Spinal cord (tissue), 10 donors: ENCODE measurements around the gene KCNH1. TPM values are rescaled to one million over a fixed set of nuclear protein-coding genes. Genes with fewer than 3 reads are reported as not detected.

Experiments
- DNase-seq, 6 donors: peaks; one replicate each; pipeline versions ENCODE4 v3.0.0 to v3.0.0-alpha.2; 2013 to 2015; ENCODE audit warnings: low spot score in 6 of 6, low read depth in 4 of 6
- H3K27ac ChIP-seq: one replicate; pipeline ENCODE4 v1.5.1; 2013; ENCODE audit warnings: low read depth, low read length, control low read depth
- H3K27me3 ChIP-seq: one replicate; pipeline ENCODE4 v1.6.1; 2013; ENCODE audit warnings: low read length; ENCODE audit not compliant: control insufficient read depth, insufficient read depth
- H3K36me3 ChIP-seq: one replicate; pipeline ENCODE4 v1.6.1; 2013; ENCODE audit warnings: low read length; ENCODE audit not compliant: control insufficient read depth, insufficient read depth
- H3K4me1 ChIP-seq: one replicate; pipeline ENCODE4 v1.6.1; 2013; ENCODE audit warnings: low read length; ENCODE audit not compliant: control insufficient read depth, insufficient read depth
- H3K4me3 ChIP-seq: one replicate; pipeline ENCODE4 v1.5.1; 2013; ENCODE audit warnings: low read depth, low read length, control low read depth
- H3K9me3 ChIP-seq: one replicate; pipeline ENCODE4 v1.6.1; 2013; ENCODE audit warnings: low read length; ENCODE audit not compliant: control insufficient read depth, insufficient read depth
- WGBS: methylation state at CpG from one replicate; pipeline ENCODE4 v1.1.5; 2013; ENCODE audit warnings: missing lambda C conversion rate; ENCODE audit not compliant: insufficient coverage; 5-methylcytosine and 5-hydroxymethylcytosine counted together
- polyA plus RNA-seq, 2 donors: library from polyadenylated mRNA; unstranded; fragments of 120-200 nt; gene quantifications; one replicate each; pipeline ENCODE4 v1.2.1, GENCODE V29; 2013; ENCODE audit not compliant: insufficient read length in 2 of 2
- total RNA-seq, 2 donors: library from RNA; depleted of rRNA in 1 of 2; stranded (reverse); fragments of 120-200 nt in 1 of 2; fragments of >200 nt in 1 of 2; gene quantifications; one replicate each; pipeline versions ENCODE4 v1.2.3 to v1.2.4, GENCODE V29; 2013 to 2014
- donor health status: healthy.

Gene KCNH1
- total and polyA plus RNA-seq, 4 donors = 2.6 to 8.6 (median 3.8) TPM

DNA sequence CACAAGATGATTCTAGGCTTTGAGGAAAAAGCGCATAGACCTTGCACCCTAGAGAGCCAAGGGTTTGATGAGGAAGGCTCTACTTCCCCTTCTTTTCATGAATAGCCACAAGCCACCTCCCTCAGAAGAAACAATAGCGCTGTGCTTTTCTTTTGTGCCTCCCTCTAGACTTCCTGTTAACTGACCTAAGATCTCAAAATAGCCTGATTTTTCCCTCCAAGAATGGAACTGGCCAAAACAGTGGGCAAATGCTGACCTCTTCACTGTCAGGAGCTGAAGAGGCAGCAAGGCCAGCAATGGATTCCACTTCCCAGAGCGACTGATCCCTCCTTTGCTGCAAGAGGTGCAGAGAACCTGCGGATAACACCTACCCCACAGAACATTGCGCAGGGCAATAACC is 362.8 kb downstream of the KCNH1 start:
- Histone ChIP-seq H3K27ac (no peak overlapping the region), H3K27me3 (no peaks in the 10 kb centered on the region), H3K36me3 (no peaks in the 10 kb centered on the region), H3K4me3 (no peak overlapping the region), H3K9me3 (no peaks in the 10 kb centered on the region), H3K4me1 (no peaks in the 10 kb centered on the region)
- 95% methylated on average over 2 of the region's 5 CpGs for whole genome bisulfite sequencing
- no peak for DNase-seq

DNA sequence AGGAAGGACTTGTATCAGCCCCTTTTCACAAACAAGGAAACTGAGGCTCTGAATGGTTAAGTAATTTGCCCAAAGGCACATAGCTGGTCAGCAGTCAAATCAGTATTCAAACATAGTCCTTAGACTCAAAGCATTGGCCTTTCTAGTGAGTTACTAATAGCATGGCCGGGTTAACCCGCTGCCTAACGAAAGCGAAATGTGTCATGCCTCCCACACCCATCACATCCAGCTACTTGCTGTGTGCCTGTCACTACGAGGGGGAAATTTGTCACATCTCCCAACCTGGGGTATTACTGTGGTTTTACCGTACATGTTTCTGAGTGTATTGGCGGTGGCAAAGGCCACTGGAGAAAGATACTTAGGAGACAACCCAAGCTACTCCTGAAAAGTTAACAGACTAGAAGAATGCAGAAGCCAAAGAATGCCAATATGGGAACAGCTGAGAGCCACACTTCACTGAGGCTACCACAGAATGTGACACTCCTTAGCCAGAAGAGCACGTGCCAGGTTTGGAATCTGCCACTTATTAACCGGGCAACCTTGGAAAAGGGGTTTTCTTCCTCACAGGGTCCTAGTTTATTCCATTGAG is 363.5 kb downstream of the KCNH1 start:
- WGBS = 100% methylated on average over 8 of the region's 9 CpGs
- H3K27me3 ChIP-seq = no peaks in the 10 kb centered on the region
- H3K4me3 ChIP-seq = no peak overlapping the region
- DNase-seq = no peak
- H3K36me3 ChIP-seq = no peaks in the 10 kb centered on the region
- no peaks in the 10 kb centered on the region for H3K4me1 ChIP-seq
- H3K9me3 ChIP-seq = no peaks in the 10 kb centered on the region
- no peak overlapping the region for H3K27ac ChIP-seq

- no peak overlapping the region for H3K4me3 ChIP-seq
- 54% methylated on average over 2 of the region's 4 CpGs for WGBS
- H3K36me3 ChIP-seq = no peaks in the 10 kb centered on the region
- no peaks in the 10 kb centered on the region for H3K9me3 ChIP-seq
- DNase-seq = peak in 2 of 6 donors; percentile 15 to 44
- H3K4me1 ChIP-seq = no peaks in the 10 kb centered on the region
- no peaks in the 10 kb centered on the region for H3K27me3 ChIP-seq
- no peak overlapping the region for H3K27ac ChIP-seq
Measured at GRCh38 chr1:210769473-210769872, 364.5 kb downstream of the KCNH1 start.

DNA sequence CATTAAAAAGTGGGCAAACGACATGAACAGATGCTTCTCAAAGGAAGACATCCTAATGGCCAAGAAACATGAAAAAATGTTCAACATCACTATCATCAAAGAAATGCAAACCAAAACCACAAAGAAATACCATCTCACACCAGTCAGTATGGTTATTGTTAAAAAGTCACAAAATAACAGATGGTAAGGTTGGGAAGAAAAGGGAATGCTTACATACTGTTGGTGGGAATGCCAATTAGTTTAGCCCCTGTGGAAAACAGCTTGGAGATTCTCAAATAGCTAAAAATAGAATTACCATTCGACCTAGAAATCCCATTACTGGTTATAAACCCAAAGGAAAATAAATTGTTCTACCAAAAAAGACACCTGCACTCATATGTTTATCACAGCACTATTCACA is 369.4 kb downstream of the KCNH1 start:
- H3K36me3 ChIP-seq = no peaks in the 10 kb centered on the region
- H3K27me3 ChIP-seq = no peaks in the 10 kb centered on the region
- H3K9me3 ChIP-seq = peaks cover 4% of the 10 kb centered on the region
- no peak overlapping the region for H3K4me3 ChIP-seq
- no peak for DNase-seq
- H3K4me1 ChIP-seq = no peaks in the 10 kb centered on the region
- H3K27ac ChIP-seq = no peak overlapping the region
- WGBS = 60% methylated on average over 1 of the region's 2 CpGs

GRCh38 chr1:210758761-210759160 is 375.2 kb downstream of the KCNH1 start:
- H3K9me3 ChIP-seq = peaks cover 4% of the 10 kb centered on the region
- H3K4me1 ChIP-seq = peaks cover 9% of the 10 kb centered on the region
- no peak overlapping the region for H3K27ac ChIP-seq
- no peak overlapping the region for H3K4me3 ChIP-seq
- H3K36me3 ChIP-seq = no peaks in the 10 kb centered on the region
- no peak for DNase-seq
- WGBS = 80% methylated on average over 4 of the region's 4 CpGs
- no peaks in the 10 kb centered on the region for H3K27me3 ChIP-seq

DNA sequence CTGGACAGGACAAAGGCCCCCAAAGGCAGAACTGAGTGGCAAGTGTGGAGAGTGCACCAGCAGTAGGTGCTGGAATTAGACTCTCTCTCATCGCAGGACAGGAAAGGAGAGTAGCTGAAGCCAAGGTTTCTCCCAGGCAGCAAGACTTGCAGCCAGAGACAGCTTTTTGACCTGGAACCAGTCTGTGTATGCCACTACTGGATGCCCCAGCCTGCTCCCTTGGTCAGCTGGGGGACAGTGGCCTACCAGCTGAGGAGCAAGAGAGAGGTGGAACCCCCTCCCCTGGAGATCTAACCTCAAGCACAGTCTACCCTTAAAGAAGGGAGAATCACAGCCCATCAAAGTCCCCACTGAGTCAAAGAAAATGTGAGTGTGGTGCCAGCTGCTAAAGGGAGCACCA is 375.7 kb downstream of the KCNH1 start:
- no peak overlapping the region for H3K4me3 ChIP-seq
- H3K4me1 ChIP-seq = peaks cover 9% of the 10 kb centered on the region
- no peaks in the 10 kb centered on the region for H3K36me3 ChIP-seq
- no peak for DNase-seq
- no peaks in the 10 kb centered on the region for H3K27me3 ChIP-seq
- WGBS = 100% methylated on average over 1 of the region's 1 CpG
- H3K9me3 ChIP-seq = peaks cover 4% of the 10 kb centered on the region
- H3K27ac ChIP-seq = no peak overlapping the region

DNA sequence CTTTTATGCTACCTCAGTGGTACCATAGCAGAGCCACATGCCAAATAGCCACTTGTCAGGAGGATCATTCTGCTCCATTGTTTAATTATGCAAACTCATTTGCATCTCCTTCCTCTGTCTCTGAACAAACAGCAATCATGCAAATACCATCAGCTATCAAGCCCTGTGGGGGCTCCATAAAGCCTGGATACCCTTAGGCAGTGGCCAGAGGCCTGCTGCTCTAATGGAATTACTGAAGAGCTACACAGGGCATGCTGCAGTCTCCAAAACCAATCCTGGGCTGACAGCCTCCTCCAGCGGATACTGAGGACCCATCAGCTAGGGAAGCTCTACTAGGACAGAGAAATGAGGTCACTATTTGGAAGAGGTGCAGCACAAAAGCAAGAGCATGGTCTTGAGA is 376.3 kb downstream of the KCNH1 start:
- no CpG with 5 or more reads among the region's 1 CpG for WGBS
- Histone ChIP-seq H3K4me1 (peaks cover 9% of the 10 kb centered on the region), H3K9me3 (peaks cover 4% of the 10 kb centered on the region), H3K4me3 (no peak overlapping the region), H3K27ac (no peak overlapping the region), H3K27me3 (no peaks in the 10 kb centered on the region), H3K36me3 (no peaks in the 10 kb centered on the region)
- DNase-seq = no peak

DNA sequence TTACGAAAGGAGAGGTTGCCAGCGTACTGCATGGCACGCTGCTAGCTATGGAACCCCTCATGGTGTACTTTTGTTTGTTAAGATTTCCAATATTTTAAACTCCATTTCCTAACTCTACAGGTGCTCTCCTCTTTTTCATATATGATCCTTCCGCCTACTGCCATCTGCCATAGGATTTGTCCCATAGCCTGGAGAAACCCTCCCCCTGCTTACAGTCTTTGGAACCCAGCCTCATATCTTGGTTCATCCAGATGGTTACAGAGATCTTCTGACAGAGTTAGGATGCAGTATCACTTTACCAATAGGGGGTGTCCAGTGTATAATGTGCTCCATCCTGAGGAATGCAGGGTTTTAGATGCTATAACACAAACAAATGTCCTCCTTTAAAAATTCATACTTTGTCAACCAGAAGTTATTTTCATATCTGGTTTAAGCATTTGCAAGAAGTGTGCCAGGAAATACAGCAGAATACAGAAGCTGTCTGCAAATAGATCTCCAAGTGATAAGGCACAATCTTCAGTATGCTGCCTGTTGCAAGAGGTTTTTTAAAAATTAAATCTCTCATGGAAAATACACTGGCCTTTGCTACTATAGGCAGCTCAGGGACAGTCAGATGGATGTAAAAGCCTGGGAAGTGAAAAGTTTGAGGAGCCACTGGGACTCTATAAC is 377.8 kb downstream of the KCNH1 start:
- Histone ChIP-seq H3K4me3 (no peak overlapping the region), H3K9me3 (peaks cover 4% of the 10 kb centered on the region), H3K36me3 (no peaks in the 10 kb centered on the region), H3K27me3 (no peaks in the 10 kb centered on the region), H3K27ac (no peak overlapping the region), H3K4me1 (peaks cover 9% of the 10 kb centered on the region)
- peak in 1 of 6 donors; percentile 44 for DNase-seq
- WGBS = 100% methylated on average over 1 of the region's 4 CpGs

DNA sequence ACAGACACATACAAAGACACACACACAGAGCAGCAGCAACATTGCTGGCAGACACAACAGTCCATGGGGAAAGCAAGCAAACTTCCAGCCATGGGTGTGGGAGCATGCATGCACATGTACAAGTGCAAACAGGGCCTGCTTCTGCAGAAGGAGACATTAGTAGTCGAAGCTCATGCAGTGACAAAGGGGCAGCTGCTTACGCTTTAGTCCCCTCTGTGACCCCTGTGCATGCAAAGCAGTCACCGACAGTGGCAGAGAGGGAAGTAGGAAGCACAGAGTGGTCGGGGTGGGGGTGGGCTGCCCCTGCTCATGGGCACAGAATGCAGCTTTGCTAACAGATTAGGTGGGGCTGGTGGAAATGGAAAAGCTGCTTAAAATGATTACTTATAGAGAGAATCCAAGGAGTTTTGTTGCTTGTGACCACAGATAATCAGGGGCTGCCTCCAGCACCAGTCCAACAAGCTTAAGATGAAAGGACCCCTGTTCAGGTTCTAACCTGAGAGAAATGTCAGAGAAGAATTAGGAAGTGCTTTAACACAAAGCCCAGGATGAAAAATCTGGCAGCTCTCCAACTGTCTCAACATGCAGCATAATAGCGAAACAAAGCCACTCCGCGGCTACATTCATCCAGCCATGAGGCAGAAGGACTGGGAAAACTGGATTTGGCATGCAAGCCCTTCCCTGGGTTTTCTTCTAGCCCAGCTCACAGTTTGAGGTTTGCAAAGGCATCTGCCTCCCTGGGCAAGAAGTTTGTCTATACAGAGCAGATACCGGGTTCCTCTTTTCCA is 378.9 kb downstream of the KCNH1 start:
- DNase-seq = peak in 5 of 6 donors; percentile 22 to 93 (median 51)
- H3K4me3 ChIP-seq = no peak overlapping the region

More for the DNA sequence above, 378.9 kb downstream of the KCNH1 start:
- no peaks in the 10 kb centered on the region for H3K36me3 ChIP-seq
- no peaks in the 10 kb centered on the region for H3K27me3 ChIP-seq
- H3K4me1 ChIP-seq = peaks cover 9% of the 10 kb centered on the region
- peaks cover 2% of the 10 kb centered on the region for H3K9me3 ChIP-seq
- 18% methylated on average over 8 of the region's 8 CpGs for WGBS
- H3K27ac ChIP-seq = no peak overlapping the region
